AG04450 (cell line): ENCODE results near the gene JUNB. TPM values are rescaled to one million over a fixed set of nuclear protein-coding genes. Genes with fewer than 3 reads are reported as not detected.
A peak's percentile ranks its signal among the peaks of the same experiment; 100 is the strongest.

Experiments
- CTCF ChIA-PET: fragments of 300-600, 350-600 bp; formaldehyde crosslinking; extraction: SDS; loops from one replicate; lab custom pipeline; 2022; ENCODE audit warnings: antibody characterized with exemption, inconsistent platforms; lab: Charles Lee
- POLR2A ChIA-PET: fragments of 350-600 bp; formaldehyde crosslinking; extraction: SDS; loops from one replicate; lab custom pipeline; 2021; ENCODE audit warnings: antibody characterized with exemption, inconsistent platforms; lab: Yijun Ruan, JAX
- DNase-seq: peaks from one replicate; pipeline ENCODE4 v3.0.0-alpha.2; 2011; ENCODE audit warnings: low read depth, low spot score
- H3K27ac ChIP-seq: one replicate; pipeline ENCODE4 v1.5.1; 2012; ENCODE audit warnings: low read depth, low read length, control low read depth
- H3K27me3 ChIP-seq: one replicate; pipeline ENCODE4 v1.6.0; 2012; ENCODE audit warnings: low read length; ENCODE audit not compliant: control insufficient read depth, insufficient read depth
- H3K4me3 ChIP-seq: 2 replicates; pipeline ENCODE4 v1.5.1; 2011; ENCODE audit warnings: mild to moderate bottlenecking, low read depth, low read length, control low read depth
- H3K9me3 ChIP-seq: 2 replicates; pipeline ENCODE4 v1.5.1; 2012; ENCODE audit warnings: low read length; ENCODE audit not compliant: control insufficient read depth, insufficient read depth
- polyA plus RNA-seq: library from polyadenylated mRNA; depleted of rRNA; stranded (reverse); fragments of >200 nt; gene quantifications from 2 replicates; pipeline ENCODE4 v1.2.3, GENCODE V29; 2011
- TF ChIP-seq, protein P1 (sequence below): IDR thresholded peaks from 2 replicates; pipeline ENCODE4 v1.5.1; 2011; ENCODE audit warnings: low read depth, low read length, control low read depth, inconsistent platforms

JUNB gene
- polyA plus RNA-seq, 1 experiment = 24.1 TPM

DNA sequence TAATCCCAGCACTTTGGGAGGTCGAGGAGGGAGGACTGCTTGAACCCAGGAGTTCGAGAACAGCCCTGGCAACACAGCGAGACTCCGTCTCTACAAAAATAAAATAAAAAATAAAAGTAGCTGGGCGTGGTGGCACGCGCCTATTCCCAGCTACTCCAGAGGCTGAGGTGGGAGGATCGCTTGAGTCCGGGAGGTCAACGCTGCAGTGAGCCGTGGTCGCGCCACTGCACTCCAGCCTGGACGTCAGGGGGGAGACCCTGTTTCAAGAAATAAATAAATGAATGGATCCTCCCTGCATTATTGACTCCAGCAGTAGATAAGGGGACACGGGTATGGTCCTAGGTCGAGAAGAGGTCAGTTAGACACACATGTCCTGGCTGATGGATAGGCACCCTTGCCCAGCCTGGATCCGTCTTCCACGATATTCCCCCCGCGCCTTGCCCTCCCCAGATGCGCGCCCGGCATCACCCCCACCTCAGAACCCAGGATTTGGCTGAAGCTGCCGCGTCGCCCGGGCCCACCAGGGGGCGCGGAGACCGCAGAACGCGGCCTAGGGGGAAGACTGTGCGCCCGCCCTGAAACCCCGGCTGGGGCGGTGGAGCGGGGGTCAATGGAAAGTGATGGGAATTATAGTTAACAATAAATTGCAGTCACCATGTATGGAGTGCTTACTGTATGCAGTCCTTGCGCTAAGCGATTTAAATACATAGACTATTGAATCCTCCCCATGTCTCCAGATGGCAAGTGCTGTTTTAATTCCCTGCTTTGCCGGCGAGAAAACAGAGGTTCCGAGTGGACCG, 13.9 kb upstream of the JUNB start:
- Histone ChIP-seq H3K27me3 (no peaks in the 10 kb centered on the region), H3K27ac (peak overlapping the region; percentile 98), H3K9me3 (peaks cover 3% of the 10 kb centered on the region; the same call in 1 of the 2 replicates), H3K4me3 (peak overlapping the region; percentile 68)
- ChIA-PET CTCF (interaction anchor here (0.7 to 7.5 kb wide), 12 partner anchors 11 to 200 kb away, joined by 3 to 92 read pairs (median 5); partner anchors contain the start of gene JUNB), POLR2A (interaction anchor here (0.6 to 2.9 kb wide), 6 partner anchors 11 to 165 kb away, joined by 6 to 157 read pairs (median 15); partner anchors contain the start of genes FBXW9 and JUNB)
- no peak for DNase-seq
- TF ChIP-seq, protein P1, sequence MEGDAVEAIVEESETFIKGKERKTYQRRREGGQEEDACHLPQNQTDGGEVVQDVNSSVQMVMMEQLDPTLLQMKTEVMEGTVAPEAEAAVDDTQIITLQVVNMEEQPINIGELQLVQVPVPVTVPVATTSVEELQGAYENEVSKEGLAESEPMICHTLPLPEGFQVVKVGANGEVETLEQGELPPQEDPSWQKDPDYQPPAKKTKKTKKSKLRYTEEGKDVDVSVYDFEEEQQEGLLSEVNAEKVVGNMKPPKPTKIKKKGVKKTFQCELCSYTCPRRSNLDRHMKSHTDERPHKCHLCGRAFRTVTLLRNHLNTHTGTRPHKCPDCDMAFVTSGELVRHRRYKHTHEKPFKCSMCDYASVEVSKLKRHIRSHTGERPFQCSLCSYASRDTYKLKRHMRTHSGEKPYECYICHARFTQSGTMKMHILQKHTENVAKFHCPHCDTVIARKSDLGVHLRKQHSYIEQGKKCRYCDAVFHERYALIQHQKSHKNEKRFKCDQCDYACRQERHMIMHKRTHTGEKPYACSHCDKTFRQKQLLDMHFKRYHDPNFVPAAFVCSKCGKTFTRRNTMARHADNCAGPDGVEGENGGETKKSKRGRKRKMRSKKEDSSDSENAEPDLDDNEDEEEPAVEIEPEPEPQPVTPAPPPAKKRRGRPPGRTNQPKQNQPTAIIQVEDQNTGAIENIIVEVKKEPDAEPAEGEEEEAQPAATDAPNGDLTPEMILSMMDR = peak; percentile 88

DNA sequence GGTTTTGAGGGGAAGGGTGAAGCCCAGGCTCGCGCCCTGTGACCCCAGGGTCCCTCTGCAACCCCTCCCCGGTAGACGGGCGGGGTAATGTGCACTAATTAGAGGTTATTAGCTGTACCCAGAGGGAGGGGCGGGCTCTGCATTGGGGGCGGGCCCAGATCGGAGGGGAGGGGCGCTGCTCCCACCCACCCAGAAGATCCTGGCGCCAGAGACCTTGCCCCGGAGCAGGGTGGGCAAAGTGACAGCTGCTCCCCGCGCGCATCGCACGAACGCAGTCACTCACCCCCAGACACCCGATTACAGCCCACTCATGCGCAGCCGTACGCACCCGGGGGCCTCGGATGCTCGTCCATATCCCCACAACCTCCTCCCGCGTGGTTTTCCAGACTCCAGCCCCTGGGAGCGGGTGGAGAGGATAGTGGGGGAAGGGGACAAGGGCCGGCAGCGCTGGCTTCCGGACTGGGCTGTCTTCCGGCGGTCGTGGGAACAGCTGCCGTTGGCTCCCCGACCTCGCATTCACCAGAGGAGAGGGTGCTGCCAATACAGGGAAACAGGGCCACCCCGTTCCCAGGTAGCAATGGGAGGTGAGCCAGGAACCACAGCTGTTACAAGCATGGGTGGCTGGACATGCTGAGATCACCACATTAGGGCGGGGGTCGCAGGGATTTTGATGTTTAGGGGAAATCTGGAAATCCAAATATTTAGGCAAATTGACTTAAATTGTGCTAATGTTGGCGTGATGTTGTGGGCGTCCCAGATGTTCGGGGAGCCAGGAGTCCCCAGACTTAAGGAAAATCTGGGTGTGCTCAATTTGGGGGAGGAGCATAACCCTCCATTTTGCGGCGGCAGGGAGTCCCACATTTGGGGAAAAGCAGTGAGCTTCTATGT, 13.0 kb upstream of the JUNB start:
- no peak for DNase-seq
- Histone ChIP-seq H3K27me3 (no peaks in the 10 kb centered on the region), H3K27ac (peak overlapping the region; percentile 98), H3K9me3 (peaks cover 3% of the 10 kb centered on the region; the same call in 1 of the 2 replicates), H3K4me3 (peak overlapping the region; percentile 68)
- CTCF ChIA-PET = interaction anchor here (0.5 to 7.5 kb wide), 10 partner anchors 9 to 70 kb away, joined by 3 to 92 read pairs (median 5); partner anchors contain the start of gene JUNB
- POLR2A ChIA-PET = interaction anchor here (0.6 to 2.9 kb wide), 7 partner anchors 11 to 164 kb away, joined by 3 to 157 read pairs (median 14); partner anchors contain the start of genes FBXW9 and JUNB
- TF ChIP-seq, protein P1 = no peak

DNA sequence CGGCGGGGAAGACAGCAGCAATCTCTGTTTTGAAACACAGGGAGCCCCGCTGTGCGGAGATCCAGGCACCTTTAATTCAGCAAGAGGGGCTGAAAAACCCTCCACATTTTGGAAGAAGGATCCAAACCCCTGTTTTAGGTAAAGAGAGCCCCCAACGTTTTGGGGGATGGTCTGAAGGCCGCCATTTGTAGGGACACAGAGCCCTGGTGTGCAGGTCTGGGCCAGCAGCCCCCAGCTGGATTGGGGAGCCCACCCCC, 12.5 kb upstream of the JUNB start:
- ChIA-PET CTCF (interaction anchor here (0.9 to 7.5 kb wide), 6 partner anchors 10 to 69 kb away, joined by 3 to 92 read pairs (median 20); partner anchors contain the start of gene JUNB), POLR2A (interaction anchor here (0.7 to 2.9 kb wide), 5 partner anchors 10 to 32 kb away, joined by 3 to 157 read pairs (median 16); partner anchors contain the start of gene JUNB)
- peaks cover 3% of the 10 kb centered on the region; the same call in 1 of the 2 replicates for H3K9me3 ChIP-seq
- DNase-seq = no peak
- peak overlapping the region; percentile 68 for H3K4me3 ChIP-seq
- no peaks in the 10 kb centered on the region for H3K27me3 ChIP-seq
- peak overlapping the region; percentile 98 for H3K27ac ChIP-seq
- TF ChIP-seq, protein P1 = no peak

DNA sequence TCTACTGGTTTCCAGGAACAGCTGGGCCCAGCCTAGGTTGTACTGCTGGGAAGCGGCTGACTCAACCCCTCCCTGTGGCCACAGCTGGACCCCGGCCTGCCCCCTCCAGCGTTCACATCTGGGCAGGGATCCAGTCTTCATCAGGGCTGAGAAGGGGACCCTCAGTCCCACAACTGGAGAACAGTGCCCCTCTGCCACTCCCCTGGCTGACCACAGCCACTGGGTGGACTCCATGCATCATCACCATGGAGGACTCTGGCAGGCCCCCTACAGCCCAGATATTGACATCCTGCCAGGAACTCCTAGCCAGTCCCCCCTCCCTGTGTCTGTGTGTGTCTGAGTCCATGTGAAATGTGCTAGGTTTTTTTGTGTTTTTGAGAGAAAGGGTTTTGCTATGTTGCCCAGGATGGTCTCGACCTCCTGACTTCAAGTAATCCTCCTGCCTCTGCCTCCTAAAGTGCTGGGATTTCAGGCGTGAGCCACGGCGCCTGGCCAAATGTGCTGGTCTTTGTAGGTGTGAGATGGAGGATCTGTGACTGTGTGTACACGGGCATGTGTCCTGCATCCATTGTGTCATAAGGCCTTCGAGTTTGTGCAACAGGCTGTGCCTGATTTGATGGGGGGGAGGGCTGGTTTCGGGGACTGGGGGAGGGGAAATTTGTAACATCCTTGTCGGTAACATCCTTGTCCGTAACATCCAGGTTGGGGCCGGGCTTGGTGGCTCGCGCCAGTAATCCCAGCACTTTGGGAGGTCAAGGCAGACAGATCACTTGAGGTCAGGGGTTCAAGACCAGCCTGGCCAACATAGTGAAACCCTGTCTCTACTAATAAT, 11.9 kb upstream of the JUNB start:
- Histone ChIP-seq H3K27ac (peak overlapping the region; percentile 98), H3K27me3 (no peaks in the 10 kb centered on the region), H3K9me3 (peaks cover 3% of the 10 kb centered on the region; the same call in 1 of the 2 replicates), H3K4me3 (peak overlapping the region; percentile 68)
- POLR2A ChIA-PET = interaction anchor here (0.7 to 2.9 kb wide), 5 partner anchors 10 to 33 kb away, joined by 3 to 157 read pairs (median 16); partner anchors contain the start of gene JUNB
- TF ChIP-seq, protein P1 = no peak
- CTCF ChIA-PET = interaction anchor here (3.8 to 7.5 kb wide), 3 partner anchors 12 to 17 kb away, joined by 28 to 92 read pairs (median 56); partner anchors contain the start of gene JUNB
- no peak for DNase-seq
